VCaP (cell line): ENCODE data around the gene GTF2A1L.

ENCODE experiments used
- H3K27ac ChIP-seq: fragments of 450-650 bp; 2 replicates; pipeline ENCODE4 v1.5.1; 2017
- CTCF ChIP-seq: fragments of 450-650 bp; conservative IDR thresholded peaks from 2 replicates; pipeline ENCODE4 v1.5.1; 2017; ENCODE audit warnings: mild to moderate bottlenecking, moderate library complexity

The GTF2A1L gene

GRCh38 chr2:48633143-48633542 is 15.5 kb downstream of the GTF2A1L start:
- no peak for TF ChIP-seq CTCF
- H3K27ac ChIP-seq, result no peak overlapping the region

- no peak for TF ChIP-seq CTCF
- no peak overlapping the region for H3K27ac ChIP-seq
Measured at GRCh38 chr2:48635786-48636185, 18.1 kb downstream of the GTF2A1L start.

- no peak for TF ChIP-seq CTCF
- no peak overlapping the region for H3K27ac ChIP-seq
Measured at GRCh38 chr2:48638261-48638660, 20.6 kb downstream of the GTF2A1L start.

GRCh38 chr2:48651158-48651790 is 33.6 kb downstream of the GTF2A1L start:
- peak overlapping the region; percentile 52 for H3K27ac ChIP-seq
- TF ChIP-seq CTCF, result no peak

- TF ChIP-seq CTCF, result no peak
- no peak overlapping the region for H3K27ac ChIP-seq
Measured at GRCh38 chr2:48668992-48669391, 51.3 kb downstream of the GTF2A1L start.

GRCh38 chr2:48673581-48673980 is 55.9 kb downstream of the GTF2A1L start:
- no peak for TF ChIP-seq CTCF
- H3K27ac ChIP-seq, result no peak overlapping the region; the same call in 1 of the 2 replicates

- TF ChIP-seq CTCF, result no peak
- H3K27ac ChIP-seq, result no peak overlapping the region
Measured at GRCh38 chr2:48674933-48675332, 57.3 kb downstream of the GTF2A1L start.
